ENCODE measurements around the gene PDSS1. TPM values are rescaled to one million over a fixed set of nuclear protein-coding genes. Genes with fewer than 3 reads are reported as not detected.

The PDSS1 gene
- total RNA-seq, 1 donor from 2014 or later = 18.4 TPM

DNA sequence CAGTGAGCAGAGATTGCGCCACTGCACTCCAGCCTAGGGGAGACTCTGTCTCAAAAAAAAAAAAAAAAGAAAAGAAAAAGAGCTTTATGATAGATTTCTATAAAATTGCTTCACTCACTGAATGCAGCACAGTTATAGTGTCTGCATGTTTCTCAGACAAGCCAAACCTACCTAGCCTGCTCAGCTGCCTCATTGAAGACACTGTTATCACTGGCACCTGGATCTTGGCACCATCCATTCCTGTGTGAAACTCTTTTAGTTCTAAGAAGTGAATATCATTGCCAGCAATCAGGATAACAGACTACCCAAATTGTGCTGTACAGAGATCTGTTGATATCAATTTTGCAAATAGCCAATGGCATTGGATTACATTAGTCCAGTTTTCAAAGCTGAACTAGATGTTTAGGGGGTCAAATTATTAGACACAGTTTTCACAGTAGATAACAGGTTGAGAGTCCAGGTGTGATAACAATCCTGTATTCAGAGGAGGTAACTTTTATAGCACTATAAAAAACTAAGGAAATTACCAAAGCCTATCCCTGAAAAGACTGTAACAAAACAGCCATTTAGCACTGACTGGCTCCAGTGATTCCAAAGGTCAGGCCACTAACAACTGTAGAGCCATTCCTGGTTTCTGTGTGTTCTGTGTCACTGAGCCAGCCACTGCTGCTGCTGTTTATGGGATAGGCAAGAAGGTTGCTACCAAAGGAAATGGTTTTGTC is 17.1 kb downstream of the PDSS1 start:
- no peaks in the 10 kb centered on the region for H3K27me3 ChIP-seq
- H3K4me1 ChIP-seq = no peaks in the 10 kb centered on the region
- no peak overlapping the region for H3K4me3 ChIP-seq
- no peaks in the 10 kb centered on the region for H3K9me3 ChIP-seq
- intact Hi-C loops (cut with DNase I) = no loop called here
- no peak overlapping the region for H3K27ac ChIP-seq
- no peak for DNase-seq (ENCODE audit: extremely low spot score in 2 of 2)
- peaks cover 0 to 6% of the 10 kb centered on the region in 2 donors for H3K36me3 ChIP-seq
- no peak for TF ChIP-seq POLR2A (IDR thresholded peaks at IDR 0.05)
- no peak for TF ChIP-seq POLR2AphosphoS5 (IDR thresholded peaks at IDR 0.05; ENCODE audit: insufficient read depth in 1 of 2, low read depth in 1 of 2)
- TF ChIP-seq, protein P1, sequence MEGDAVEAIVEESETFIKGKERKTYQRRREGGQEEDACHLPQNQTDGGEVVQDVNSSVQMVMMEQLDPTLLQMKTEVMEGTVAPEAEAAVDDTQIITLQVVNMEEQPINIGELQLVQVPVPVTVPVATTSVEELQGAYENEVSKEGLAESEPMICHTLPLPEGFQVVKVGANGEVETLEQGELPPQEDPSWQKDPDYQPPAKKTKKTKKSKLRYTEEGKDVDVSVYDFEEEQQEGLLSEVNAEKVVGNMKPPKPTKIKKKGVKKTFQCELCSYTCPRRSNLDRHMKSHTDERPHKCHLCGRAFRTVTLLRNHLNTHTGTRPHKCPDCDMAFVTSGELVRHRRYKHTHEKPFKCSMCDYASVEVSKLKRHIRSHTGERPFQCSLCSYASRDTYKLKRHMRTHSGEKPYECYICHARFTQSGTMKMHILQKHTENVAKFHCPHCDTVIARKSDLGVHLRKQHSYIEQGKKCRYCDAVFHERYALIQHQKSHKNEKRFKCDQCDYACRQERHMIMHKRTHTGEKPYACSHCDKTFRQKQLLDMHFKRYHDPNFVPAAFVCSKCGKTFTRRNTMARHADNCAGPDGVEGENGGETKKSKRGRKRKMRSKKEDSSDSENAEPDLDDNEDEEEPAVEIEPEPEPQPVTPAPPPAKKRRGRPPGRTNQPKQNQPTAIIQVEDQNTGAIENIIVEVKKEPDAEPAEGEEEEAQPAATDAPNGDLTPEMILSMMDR (IDR thresholded peaks at IDR 0.05) = no peak

DNA sequence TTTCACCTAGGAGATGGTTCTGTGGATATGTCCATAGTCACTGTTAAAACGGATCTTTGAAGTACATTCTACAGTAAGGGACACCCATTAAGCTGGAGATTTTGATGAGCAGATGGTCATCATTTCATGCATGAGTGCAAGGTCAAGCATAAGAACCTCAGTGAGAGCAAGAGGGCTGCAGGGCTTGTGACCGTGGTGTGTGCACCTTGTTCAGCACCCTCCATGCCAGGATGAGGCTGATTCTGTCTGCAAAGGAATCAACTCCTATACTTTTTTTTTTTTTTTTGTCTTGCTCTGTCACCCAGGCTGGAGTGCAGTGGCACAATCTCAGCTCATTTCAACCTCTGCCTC is 17.6 kb downstream of the PDSS1 start:
- H3K27ac ChIP-seq = no peak overlapping the region
- intact Hi-C loops (cut with DNase I) = no loop called here
- H3K9me3 ChIP-seq = no peaks in the 10 kb centered on the region
- peaks cover 0 to 11% of the 10 kb centered on the region in 2 donors for H3K36me3 ChIP-seq
- no peaks in the 10 kb centered on the region for H3K27me3 ChIP-seq
- no peak for DNase-seq (ENCODE audit: extremely low spot score in 2 of 2)
- no peaks in the 10 kb centered on the region for H3K4me1 ChIP-seq
- no peak for TF ChIP-seq POLR2AphosphoS5 (IDR thresholded peaks at IDR 0.05; ENCODE audit: insufficient read depth in 1 of 2, low read depth in 1 of 2)
- no peak for TF ChIP-seq POLR2A (IDR thresholded peaks at IDR 0.05)
- TF ChIP-seq, protein P1 (IDR thresholded peaks at IDR 0.05) = no peak
- H3K4me3 ChIP-seq = no peak overlapping the region

DNA sequence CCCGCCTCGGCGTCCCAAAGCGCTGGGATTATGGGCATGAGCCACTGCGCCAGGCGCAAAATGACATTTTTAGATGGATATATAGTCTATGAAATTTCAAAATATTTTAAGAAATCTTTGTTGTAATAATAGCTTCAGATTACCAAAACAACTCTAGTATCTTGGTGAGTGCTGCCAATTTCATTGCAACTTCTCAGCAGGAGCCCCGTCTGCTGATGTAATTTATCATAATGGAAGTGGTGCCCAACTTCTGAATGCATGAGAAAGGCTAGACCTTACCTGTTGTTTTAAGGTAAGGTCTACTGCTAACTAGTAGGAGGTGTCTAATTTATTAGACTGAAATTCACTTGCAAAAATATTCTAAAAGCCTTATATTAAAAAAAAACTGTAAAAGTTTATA is 20.0 kb downstream of the PDSS1 start:
- no peak overlapping the region for H3K27ac ChIP-seq
- peaks cover 0 to 13% of the 10 kb centered on the region in 2 donors for H3K36me3 ChIP-seq
- no peaks in the 10 kb centered on the region for H3K4me1 ChIP-seq
- H3K9me3 ChIP-seq = no peaks in the 10 kb centered on the region
- TF ChIP-seq POLR2AphosphoS5 (IDR thresholded peaks at IDR 0.05; ENCODE audit: insufficient read depth in 1 of 2, low read depth in 1 of 2) (no peak), POLR2A (IDR thresholded peaks at IDR 0.05) (no peak)
- no peak for DNase-seq (ENCODE audit: extremely low spot score in 2 of 2)
- H3K4me3 ChIP-seq = no peak overlapping the region
- intact Hi-C loops (cut with DNase I) = no loop called here
- no peaks in the 10 kb centered on the region for H3K27me3 ChIP-seq

DNA sequence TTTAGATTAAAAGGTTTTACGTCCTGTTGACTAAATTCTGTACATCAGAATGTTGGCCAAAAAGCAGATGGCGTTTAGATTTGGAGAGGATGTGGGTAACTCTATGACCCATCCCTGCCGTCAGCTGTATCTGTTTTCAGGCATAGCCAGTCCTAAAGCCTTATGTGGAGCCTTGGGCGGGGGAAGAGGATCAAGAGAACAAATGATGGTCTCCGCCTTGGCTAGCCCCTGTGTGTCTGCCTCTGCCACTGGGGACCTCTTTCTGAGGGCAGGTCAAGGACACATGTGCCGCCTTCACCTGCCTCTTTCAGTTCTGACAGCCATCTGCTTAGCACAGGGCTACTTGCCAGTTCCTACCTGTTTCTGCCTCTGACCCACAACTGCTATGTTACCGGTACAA is 24.1 kb downstream of the PDSS1 start:
- TF ChIP-seq POLR2A (IDR thresholded peaks at IDR 0.05) (no peak), POLR2AphosphoS5 (IDR thresholded peaks at IDR 0.05; ENCODE audit: insufficient read depth in 1 of 2, low read depth in 1 of 2) (no peak)
- TF ChIP-seq, protein P1 (IDR thresholded peaks at IDR 0.05) = no peak
- Histone ChIP-seq H3K9me3 (no peaks in the 10 kb centered on the region), H3K27ac (no peak overlapping the region), H3K4me3 (no peak overlapping the region), H3K4me1 (no peaks in the 10 kb centered on the region), H3K36me3 (peaks cover 0 to 16% of the 10 kb centered on the region in 2 donors), H3K27me3 (no peaks in the 10 kb centered on the region)
- no peak for DNase-seq (ENCODE audit: extremely low spot score in 2 of 2)
- intact Hi-C loops (cut with DNase I) = no loop called here

DNA sequence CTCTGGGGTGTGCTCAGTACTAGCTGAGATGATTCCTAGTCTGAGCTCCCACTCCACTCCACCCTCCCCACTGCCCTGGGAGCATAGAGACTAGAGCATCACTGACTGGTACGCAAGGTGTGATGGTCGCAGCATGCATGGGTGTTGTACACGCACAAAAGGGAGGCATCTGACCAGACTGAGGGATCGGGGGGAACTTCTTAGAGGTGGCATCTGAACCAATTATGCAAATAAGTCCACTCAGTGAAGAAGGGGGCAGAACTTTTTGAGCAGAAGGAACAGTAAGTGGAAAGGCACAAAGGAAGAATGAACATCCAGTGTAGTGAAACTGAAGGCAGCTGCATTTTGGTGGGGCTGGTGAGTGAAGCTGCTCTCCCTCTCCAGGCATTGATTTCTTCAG is 25.5 kb downstream of the PDSS1 start:
- Histone ChIP-seq H3K4me1 (no peaks in the 10 kb centered on the region), H3K27ac (no peak overlapping the region), H3K4me3 (no peak overlapping the region), H3K27me3 (no peaks in the 10 kb centered on the region), H3K36me3 (peaks cover 0 to 16% of the 10 kb centered on the region in 2 donors), H3K9me3 (no peaks in the 10 kb centered on the region)
- intact Hi-C loops (cut with DNase I) = no loop called here
- TF ChIP-seq POLR2AphosphoS5 (IDR thresholded peaks at IDR 0.05; ENCODE audit: insufficient read depth in 1 of 2, low read depth in 1 of 2) (no peak), POLR2A (IDR thresholded peaks at IDR 0.05) (no peak)
- TF ChIP-seq, protein P1 (IDR thresholded peaks at IDR 0.05) = no peak
- DNase-seq (ENCODE audit: extremely low spot score in 2 of 2) = no peak
